ENCODE measurements around the gene BOLL. TPM values are rescaled to one million over a fixed set of nuclear protein-coding genes. Genes with fewer than 3 reads are reported as not detected.
"Not testable (repeated sequence)": the region's sequence is repeated elsewhere in the genome, so short reads cannot be mapped to it uniquely, and the experiment has no call there.

BOLL gene
- polyA plus RNA-seq (2011; rRNA removed) (not detected in 2 replicates), polyA minus RNA-seq (2011; rRNA and poly(A)+ RNA removed) (not detected in 2 replicates)

- CTCF ChIA-PET, result no interaction called here
- Histone ChIP-seq H3K4me3 (ENCODE audit: low read depth, low read length) (no peak within 1 kb of the TSS; the same call in 1 of the 2 replicates), H3K27me3 (ENCODE audit: control insufficient read depth, insufficient read depth, low read length) (peaks cover 6% of the 10 kb centered on the region), H3K36me3 (ENCODE audit: control insufficient read depth, insufficient read depth, low read length) (no peaks in the 10 kb centered on the region)
- DNase-seq (ENCODE audit: low read depth), result no peak
- no peak for TF ChIP-seq CTCF (IDR thresholded peaks at IDR 0.05; ENCODE audit: insufficient read depth, low read depth, low read length)
- POLR2A ChIA-PET, result no interaction called here
Observed at GRCh38 chr2:197784956-197785941, at the start of gene BOLL. BOLL (minus strand) TSS chr2:197785319; CDS start chr2:197781850, 3,469 bp downstream.

- H3K36me3 ChIP-seq (ENCODE audit: control insufficient read depth, insufficient read depth, low read length); H3K4me3 ChIP-seq (ENCODE audit: low read depth, low read length); CTCF ChIA-PET; DNase-seq (ENCODE audit: low read depth); H3K27me3 ChIP-seq (ENCODE audit: control insufficient read depth, insufficient read depth, low read length); POLR2A ChIA-PET: not testable (repeated sequence)
Observed at GRCh38 chr2:197834771-197835170, 49.7 kb upstream of the BOLL start.

- no peak for DNase-seq (ENCODE audit: low read depth)
- CTCF ChIA-PET, result no interaction called here
Observed at GRCh38 chr2:197828464-197829135, 43.5 kb upstream of the BOLL start.

GRCh38 chr2:197827618-197828017, 42.5 kb upstream of the BOLL start:
- CTCF ChIA-PET, result no interaction called here
- POLR2A ChIA-PET, result no interaction called here
- no peak for DNase-seq (ENCODE audit: low read depth)
- Histone ChIP-seq H3K4me3 (ENCODE audit: low read depth, low read length) (no peak overlapping the region), H3K36me3 (ENCODE audit: control insufficient read depth, insufficient read depth, low read length) (no peaks in the 10 kb centered on the region), H3K27me3 (ENCODE audit: control insufficient read depth, insufficient read depth, low read length) (no peaks in the 10 kb centered on the region)
- TF ChIP-seq CTCF (IDR thresholded peaks at IDR 0.05; ENCODE audit: insufficient read depth, low read depth, low read length), result no peak

More at GRCh38 chr2:197828464-197829135, 43.5 kb upstream of the BOLL start:
- no peaks in the 10 kb centered on the region for H3K27me3 ChIP-seq (ENCODE audit: control insufficient read depth, insufficient read depth, low read length)
- TF ChIP-seq CTCF (IDR thresholded peaks at IDR 0.05; ENCODE audit: insufficient read depth, low read depth, low read length), result no peak
- H3K4me3 ChIP-seq (ENCODE audit: low read depth, low read length), result no peak overlapping the region
- no peaks in the 10 kb centered on the region for H3K36me3 ChIP-seq (ENCODE audit: control insufficient read depth, insufficient read depth, low read length)
- POLR2A ChIA-PET, result no interaction called here

- TF ChIP-seq CTCF (IDR thresholded peaks at IDR 0.05; ENCODE audit: insufficient read depth, low read depth, low read length), result no peak
- no peak overlapping the region for H3K4me3 ChIP-seq (ENCODE audit: low read depth, low read length)
- POLR2A ChIA-PET, result no interaction called here
- no peaks in the 10 kb centered on the region for H3K36me3 ChIP-seq (ENCODE audit: control insufficient read depth, insufficient read depth, low read length)
- no peak for DNase-seq (ENCODE audit: low read depth)
- CTCF ChIA-PET, result no interaction called here
- no peaks in the 10 kb centered on the region for H3K27me3 ChIP-seq (ENCODE audit: control insufficient read depth, insufficient read depth, low read length)
Observed at GRCh38 chr2:197822333-197822732, 37.2 kb upstream of the BOLL start.

All from BJ (cell line).